ENCODE data around the gene ATOX1.

ATOX1 gene

GRCh38 chr5:151722546-151722945, 35.9 kb downstream of the ATOX1 start:
- H3K9ac ChIP-seq (ENCODE audit: low read length), result no peak overlapping the region
- H3K4me2 ChIP-seq (ENCODE audit: low read length), result peak overlapping the region; percentile 89
- no peak for TF ChIP-seq CTCF (IDR thresholded peaks at IDR 0.05; ENCODE audit: low read depth, low read length)
- no peak for TF ChIP-seq EZH2phosphoT487 (IDR thresholded peaks at IDR 0.05; ENCODE audit: low read depth)
- H3K9me3 ChIP-seq (ENCODE audit: insufficient read depth, low read length), result no peaks in the 10 kb centered on the region
- no peaks in the 10 kb centered on the region for H4K20me1 ChIP-seq (ENCODE audit: insufficient read depth, low read length)
- no peaks in the 10 kb centered on the region for H3K36me3 ChIP-seq (replicated peaks; ENCODE audit: low read depth, low read length)
- H3K4me3 ChIP-seq (ENCODE audit: low read length), result no peak overlapping the region
- no peaks in the 10 kb centered on the region for H3K79me2 ChIP-seq (ENCODE audit: low read length)
- no peak overlapping the region for H2AFZ ChIP-seq (ENCODE audit: low read depth, low read length)
- H3K27ac ChIP-seq (ENCODE audit: low read length), result no peak overlapping the region
- H3K27me3 ChIP-seq (ENCODE audit: low read depth, low read length), result no peaks in the 10 kb centered on the region
- peaks cover 40% of the 10 kb centered on the region for H3K4me1 ChIP-seq (ENCODE audit: low read length)

GRCh38 chr5:151721812-151722391, 36.5 kb downstream of the ATOX1 start:
- Histone ChIP-seq H3K9me3 (ENCODE audit: insufficient read depth, low read length) (no peaks in the 10 kb centered on the region), H3K79me2 (ENCODE audit: low read length) (no peaks in the 10 kb centered on the region), H3K4me1 (ENCODE audit: low read length) (peaks cover 40% of the 10 kb centered on the region), H3K27me3 (ENCODE audit: low read depth, low read length) (no peaks in the 10 kb centered on the region), H3K4me2 (ENCODE audit: low read length) (peak overlapping the region; percentile 89), H3K9ac (ENCODE audit: low read length) (peak overlapping the region; percentile 38; the same call in 1 of the 2 replicates), H2AFZ (ENCODE audit: low read depth, low read length) (peak overlapping the region; percentile 35; the same call in 1 of the 2 replicates), H4K20me1 (ENCODE audit: insufficient read depth, low read length) (no peaks in the 10 kb centered on the region), H3K27ac (ENCODE audit: low read length) (peak overlapping the region; percentile 81), H3K4me3 (ENCODE audit: low read length) (peak overlapping the region; percentile 47; the same call in 1 of the 2 replicates), H3K36me3 (replicated peaks; ENCODE audit: low read depth, low read length) (no peaks in the 10 kb centered on the region)
- TF ChIP-seq EZH2phosphoT487 (IDR thresholded peaks at IDR 0.05; ENCODE audit: low read depth) (no peak), CTCF (IDR thresholded peaks at IDR 0.05; ENCODE audit: low read depth, low read length) (no peak)

GRCh38 chr5:151721087-151721646, 37.3 kb downstream of the ATOX1 start:
- peak overlapping the region; percentile 38; the same call in 1 of the 2 replicates for H3K9ac ChIP-seq (ENCODE audit: low read length)
- no peaks in the 10 kb centered on the region for H3K79me2 ChIP-seq (ENCODE audit: low read length)

More at GRCh38 chr5:151721087-151721646, 37.3 kb downstream of the ATOX1 start:
- no peaks in the 10 kb centered on the region for H3K9me3 ChIP-seq (ENCODE audit: insufficient read depth, low read length)
- H3K36me3 ChIP-seq (replicated peaks; ENCODE audit: low read depth, low read length), result no peaks in the 10 kb centered on the region
- no peaks in the 10 kb centered on the region for H3K27me3 ChIP-seq (ENCODE audit: low read depth, low read length)
- H3K27ac ChIP-seq (ENCODE audit: low read length), result peak overlapping the region; percentile 81
- H3K4me3 ChIP-seq (ENCODE audit: low read length), result peak overlapping the region; percentile 47
- H3K4me1 ChIP-seq (ENCODE audit: low read length), result peaks cover 40% of the 10 kb centered on the region
- TF ChIP-seq EZH2phosphoT487 (IDR thresholded peaks at IDR 0.05; ENCODE audit: low read depth), result no peak
- TF ChIP-seq CTCF (IDR thresholded peaks at IDR 0.05; ENCODE audit: low read depth, low read length), result no peak
- no peaks in the 10 kb centered on the region for H4K20me1 ChIP-seq (ENCODE audit: insufficient read depth, low read length)
- peak overlapping the region; percentile 35 for H2AFZ ChIP-seq (ENCODE audit: low read depth, low read length)
- peak overlapping the region; percentile 89 for H3K4me2 ChIP-seq (ENCODE audit: low read length)

Data from OCI-LY3 (cell line).